ENCODE results near the gene RTP3. TPM values are rescaled to one million over a fixed set of nuclear protein-coding genes. Genes with fewer than 3 reads are reported as not detected.

RTP3 gene
- total RNA-seq, result not detected

DNA sequence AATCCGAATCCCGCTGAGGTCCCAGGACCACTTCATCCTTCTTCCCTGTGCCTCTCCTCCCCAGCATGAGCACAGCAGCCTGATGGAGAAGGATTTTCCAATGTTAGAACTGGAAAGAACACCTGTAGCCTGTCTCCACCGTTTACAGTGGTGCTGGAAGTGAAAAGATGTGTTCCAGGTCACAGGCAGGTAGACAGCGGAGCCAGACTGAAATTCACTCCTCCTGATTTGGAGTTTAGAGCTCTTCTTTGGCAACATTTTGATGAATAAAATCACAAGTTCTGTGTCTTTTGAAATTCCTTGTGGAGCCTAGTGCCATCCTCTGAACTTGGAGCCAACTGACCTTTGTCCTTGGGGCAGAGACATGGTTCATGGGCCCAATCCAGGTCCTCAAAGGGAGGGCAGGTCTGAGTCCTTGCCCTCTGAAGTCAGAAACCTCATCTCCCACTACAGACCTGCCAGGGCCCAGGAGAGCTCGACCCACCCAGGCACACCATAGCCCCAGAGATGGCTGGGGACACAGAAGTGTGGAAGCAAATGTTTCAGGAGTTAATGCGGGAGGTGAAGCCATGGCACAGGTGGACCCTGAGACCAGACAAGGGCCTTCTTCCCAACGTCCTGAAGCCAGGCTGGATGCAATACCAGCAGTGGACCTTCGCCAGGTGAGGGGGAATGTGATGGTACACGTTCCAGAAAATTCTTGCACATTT lies at the start of gene RTP3:
RTP3 (plus strand) TSS at position 421 of the 710 bp plus-strand sequence; CDS start at position 508, 87 bp downstream.
- Mint-ChIP-seq H3K4me3 (no peak within 1 kb of the TSS), H3K27ac (no peak within 1 kb of the TSS), H3K36me3 (ENCODE audit: low read depth) (no peaks in the 10 kb centered on the region), H3K4me1 (ENCODE audit: low read depth) (peaks cover 2% of the 10 kb centered on the region), H3K9me3 (ENCODE audit: insufficient read depth) (no peaks in the 10 kb centered on the region), H3K27me3 (ENCODE audit: low read depth) (no peaks in the 10 kb centered on the region)
- DNase-seq (no peak), ATAC-seq (no peak)
- CTCF ChIA-PET, result interaction anchor here (1.2 to 9.4 kb wide), 6 partner anchors 9 to 132 kb away, joined by 4 to 74 read pairs (median 18); no protein-coding TSS in a partner anchor
- POLR2A ChIA-PET, result no interaction called here

DNA sequence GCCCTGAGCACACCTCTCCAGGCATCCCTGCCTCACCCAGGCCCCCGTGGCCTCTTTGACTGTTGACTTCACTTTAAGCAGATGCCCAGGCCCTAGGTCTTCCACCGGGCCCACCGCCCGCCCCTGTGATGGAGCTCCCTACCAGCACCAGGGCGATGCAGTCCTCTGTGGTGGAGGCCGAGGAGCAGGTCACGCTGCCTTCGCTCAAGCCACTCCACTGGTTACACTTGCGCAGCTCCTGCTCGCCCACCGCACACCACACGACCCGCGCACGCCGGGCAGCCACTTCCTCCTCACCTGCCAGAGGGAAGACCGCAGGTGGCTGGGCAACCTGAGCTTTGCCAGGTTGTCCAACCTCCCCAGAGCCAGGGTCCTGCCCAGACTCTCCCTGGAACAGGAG lies 49.1 kb upstream of the RTP3 start:
- DNase-seq, result no peak
- peaks cover 8% of the 10 kb centered on the region for H3K4me1 Mint-ChIP-seq (ENCODE audit: low read depth)
- CTCF ChIA-PET, result interaction anchor here (1.1 to 1.8 kb wide), 2 partner anchors 41 kb away, joined by 3 to 10 read pairs; partner anchors contain the start of genes CCR5AS and CCRL2
- POLR2A ChIA-PET, result no interaction called here
- H3K9me3 Mint-ChIP-seq (ENCODE audit: insufficient read depth), result no peaks in the 10 kb centered on the region
- peaks cover 37% of the 10 kb centered on the region for H3K27me3 Mint-ChIP-seq (ENCODE audit: low read depth)
- ATAC-seq, result no peak
- H3K27ac Mint-ChIP-seq, result no peak overlapping the region
- no peak overlapping the region for H3K4me3 Mint-ChIP-seq
- H3K36me3 Mint-ChIP-seq (ENCODE audit: low read depth), result no peaks in the 10 kb centered on the region

DNA sequence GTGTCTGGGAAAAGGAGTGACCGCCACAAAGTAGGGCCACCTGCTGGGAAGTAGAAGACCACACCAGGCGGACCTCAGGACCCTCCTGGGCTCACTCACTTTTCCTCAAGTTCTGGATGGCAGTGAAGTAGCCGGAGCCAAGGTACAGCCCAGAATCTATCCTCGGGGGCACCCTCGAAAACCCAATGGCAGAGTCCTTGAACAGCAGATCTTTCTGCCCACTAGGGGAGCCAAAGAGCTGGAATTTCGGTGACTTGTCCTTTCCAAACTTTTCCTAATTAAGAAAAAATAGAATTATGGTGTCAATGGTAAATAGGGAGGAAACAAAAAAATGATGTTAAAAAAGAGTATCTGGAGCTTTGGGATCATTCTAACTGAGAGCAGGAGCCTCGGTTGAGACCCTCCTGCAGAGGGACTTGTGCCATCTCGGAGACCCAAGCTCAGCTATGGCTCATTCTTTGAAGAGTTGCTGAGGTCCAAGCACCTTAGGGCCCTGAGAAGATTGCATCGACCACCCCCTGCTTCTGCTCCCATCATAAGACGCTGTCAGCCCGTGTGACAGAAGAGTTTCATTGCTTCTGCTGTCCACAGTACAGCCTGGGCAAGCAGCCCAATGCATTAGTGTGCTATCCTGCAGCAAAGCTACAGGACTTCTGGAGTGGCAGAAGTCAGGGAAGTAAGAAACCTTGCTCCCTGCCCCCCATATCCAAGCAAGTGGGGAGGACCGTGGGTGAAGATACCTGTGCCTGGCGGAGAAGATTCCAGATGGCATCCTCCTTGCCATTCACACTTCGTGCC lies 47.8 kb upstream of the RTP3 start:
- ATAC-seq, result no peak

GRCh38 chr3:46453526-46454208 lies 44.1 kb upstream of the RTP3 start:
- no peaks in the 10 kb centered on the region for H3K36me3 Mint-ChIP-seq (ENCODE audit: low read depth)
- ChIA-PET POLR2A (interaction anchor here (0.7 kb wide), 1 partner anchor 704 kb away, joined by 3 read pairs; no protein-coding TSS in a partner anchor), CTCF (interaction anchor here (2.5 kb wide), 1 partner anchor 35 kb away, joined by 10 read pairs; no protein-coding TSS in a partner anchor)
- no peak overlapping the region for H3K27ac Mint-ChIP-seq
- no peaks in the 10 kb centered on the region for H3K4me1 Mint-ChIP-seq (ENCODE audit: low read depth)
- ATAC-seq, result no peak
- no peak overlapping the region for H3K4me3 Mint-ChIP-seq
- H3K27me3 Mint-ChIP-seq (ENCODE audit: low read depth), result peaks cover 24% of the 10 kb centered on the region
- H3K9me3 Mint-ChIP-seq (ENCODE audit: insufficient read depth), result no peaks in the 10 kb centered on the region
- DNase-seq, result no peak

More for the DNA sequence above, 47.8 kb upstream of the RTP3 start:
- DNase-seq, result no peak
- Mint-ChIP-seq H3K9me3 (ENCODE audit: insufficient read depth) (no peaks in the 10 kb centered on the region), H3K27ac (no peak overlapping the region), H3K27me3 (ENCODE audit: low read depth) (peaks cover 37% of the 10 kb centered on the region), H3K36me3 (ENCODE audit: low read depth) (no peaks in the 10 kb centered on the region), H3K4me1 (ENCODE audit: low read depth) (no peaks in the 10 kb centered on the region), H3K4me3 (no peak overlapping the region)
- POLR2A ChIA-PET, result interaction anchor here (1.1 kb wide), 1 partner anchor 15 kb away, joined by 3 read pairs; no protein-coding TSS in a partner anchor
- CTCF ChIA-PET, result interaction anchor here (0.7 to 3.5 kb wide), 12 partner anchors 10 to 133 kb away, joined by 3 to 12 read pairs (median 4); partner anchors contain the start of genes CCR5AS and CCRL2

DNA sequence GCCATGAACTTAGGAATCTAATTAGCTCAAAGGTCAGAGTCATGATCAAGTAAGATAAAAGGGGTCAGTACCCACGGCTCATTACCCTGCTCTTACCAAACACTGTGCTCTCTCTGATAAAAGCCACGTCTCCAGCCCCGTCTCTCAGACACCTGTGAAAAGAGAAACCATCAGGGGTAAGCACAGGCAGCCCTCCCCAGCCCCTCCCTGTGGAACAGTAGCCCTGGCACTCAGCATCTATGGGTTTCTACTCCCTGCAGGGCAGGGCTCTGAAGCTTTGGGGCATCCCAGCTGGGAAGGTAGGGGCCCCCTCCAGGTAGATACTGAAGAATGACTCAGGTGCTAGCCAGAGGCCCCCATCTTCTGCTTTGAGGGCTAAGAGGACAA lies 43.6 kb upstream of the RTP3 start:
- Mint-ChIP-seq H3K27me3 (ENCODE audit: low read depth) (peaks cover 24% of the 10 kb centered on the region), H3K27ac (no peak overlapping the region), H3K36me3 (ENCODE audit: low read depth) (no peaks in the 10 kb centered on the region), H3K9me3 (ENCODE audit: insufficient read depth) (no peaks in the 10 kb centered on the region), H3K4me3 (no peak overlapping the region), H3K4me1 (ENCODE audit: low read depth) (no peaks in the 10 kb centered on the region)
- ATAC-seq (no peak), DNase-seq (no peak)
- POLR2A ChIA-PET, result interaction anchor here (0.7 kb wide), 1 partner anchor 704 kb away, joined by 3 read pairs; no protein-coding TSS in a partner anchor
- CTCF ChIA-PET, result interaction anchor here (2.5 kb wide), 1 partner anchor 34 kb away, joined by 10 read pairs; no protein-coding TSS in a partner anchor

GRCh38 chr3:46454606-46455005 lies 43.2 kb upstream of the RTP3 start:
- Mint-ChIP-seq H3K27ac (no peak overlapping the region), H3K36me3 (ENCODE audit: low read depth) (no peaks in the 10 kb centered on the region), H3K9me3 (ENCODE audit: insufficient read depth) (no peaks in the 10 kb centered on the region), H3K27me3 (ENCODE audit: low read depth) (peaks cover 24% of the 10 kb centered on the region), H3K4me3 (no peak overlapping the region), H3K4me1 (ENCODE audit: low read depth) (no peaks in the 10 kb centered on the region)
- DNase-seq (no peak), ATAC-seq (no peak)
- CTCF ChIA-PET, result interaction anchor here (2.5 kb wide), 1 partner anchor 34 kb away, joined by 10 read pairs; no protein-coding TSS in a partner anchor
- POLR2A ChIA-PET, result no interaction called here

DNA sequence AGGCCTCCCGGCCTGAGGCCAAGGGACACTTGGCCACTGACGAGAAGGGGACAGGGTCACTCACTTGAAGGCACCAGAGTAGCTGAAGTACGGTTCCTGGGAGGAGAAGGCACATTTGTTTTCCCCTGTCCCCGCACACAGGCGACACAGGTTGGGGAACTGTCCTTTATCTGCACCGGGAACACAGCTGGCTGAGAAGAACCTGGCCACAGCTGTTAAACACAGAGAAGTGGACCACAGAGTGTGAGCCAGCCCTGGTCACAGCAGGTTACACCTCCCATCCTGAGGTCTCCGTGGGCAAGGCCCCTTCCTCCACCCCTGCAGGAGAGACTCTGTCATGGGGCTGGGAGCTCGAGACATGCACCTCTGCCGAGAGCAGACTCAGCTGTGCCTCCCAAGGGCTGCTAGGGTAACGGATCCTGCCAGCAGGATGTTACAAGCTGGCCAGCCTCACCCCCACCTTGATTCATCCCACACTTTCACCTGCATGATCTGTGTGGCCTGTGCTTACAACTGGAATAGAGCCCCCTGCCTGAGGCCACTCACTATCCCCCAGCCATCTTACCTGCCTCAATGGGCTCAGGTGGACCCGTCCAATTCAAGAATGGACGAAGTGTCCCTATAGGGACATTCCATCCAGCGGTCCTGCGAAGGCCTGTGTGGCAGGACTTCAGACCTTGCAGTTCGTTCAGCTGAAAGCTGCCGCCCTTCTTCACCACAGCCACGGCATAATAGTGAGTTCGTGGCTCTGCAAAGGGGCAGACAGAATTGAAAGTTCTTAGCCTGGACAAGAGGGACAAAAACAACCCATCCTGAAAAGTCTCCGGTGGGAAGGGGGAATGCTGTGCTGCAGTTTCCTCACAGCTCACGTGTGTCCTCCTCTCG lies 42.3 kb upstream of the RTP3 start:
- DNase-seq, result no peak
- no peak for ATAC-seq
- H3K27ac Mint-ChIP-seq, result no peak overlapping the region
- H3K27me3 Mint-ChIP-seq (ENCODE audit: low read depth), result peaks cover 30% of the 10 kb centered on the region
- no peaks in the 10 kb centered on the region for H3K9me3 Mint-ChIP-seq (ENCODE audit: insufficient read depth)
- POLR2A ChIA-PET, result no interaction called here
- no peak overlapping the region for H3K4me3 Mint-ChIP-seq
- CTCF ChIA-PET, result interaction anchor here (0.9 kb wide), 1 partner anchor 175 kb away, joined by 4 read pairs; no protein-coding TSS in a partner anchor
- H3K4me1 Mint-ChIP-seq (ENCODE audit: low read depth), result no peaks in the 10 kb centered on the region
- H3K36me3 Mint-ChIP-seq (ENCODE audit: low read depth), result no peaks in the 10 kb centered on the region

- no peak for DNase-seq
- Mint-ChIP-seq H3K9me3 (ENCODE audit: insufficient read depth) (no peaks in the 10 kb centered on the region), H3K27ac (no peak overlapping the region), H3K36me3 (ENCODE audit: low read depth) (no peaks in the 10 kb centered on the region), H3K4me1 (ENCODE audit: low read depth) (no peaks in the 10 kb centered on the region), H3K27me3 (ENCODE audit: low read depth) (peaks cover 33% of the 10 kb centered on the region), H3K4me3 (no peak overlapping the region)
- no peak for ATAC-seq
- CTCF ChIA-PET, result interaction anchor here (0.9 kb wide), 1 partner anchor 174 kb away, joined by 4 read pairs; no protein-coding TSS in a partner anchor
- POLR2A ChIA-PET, result no interaction called here
Observed at GRCh38 chr3:46456118-46456517, 41.7 kb upstream of the RTP3 start.

- H3K4me1 Mint-ChIP-seq (ENCODE audit: low read depth), result peaks cover 13% of the 10 kb centered on the region
- POLR2A ChIA-PET, result no interaction called here
- no peaks in the 10 kb centered on the region for H3K36me3 Mint-ChIP-seq (ENCODE audit: low read depth)
- ATAC-seq (no peak), DNase-seq (no peak)
- H3K9me3 Mint-ChIP-seq (ENCODE audit: insufficient read depth), result no peaks in the 10 kb centered on the region
- no peak overlapping the region for H3K27ac Mint-ChIP-seq
- H3K27me3 Mint-ChIP-seq (ENCODE audit: low read depth), result peaks cover 48% of the 10 kb centered on the region
- CTCF ChIA-PET, result interaction anchor here (0.9 kb wide), 1 partner anchor 10 kb away, joined by 3 read pairs; no protein-coding TSS in a partner anchor
- H3K4me3 Mint-ChIP-seq, result no peak overlapping the region
Observed at GRCh38 chr3:46460051-46460450, 37.7 kb upstream of the RTP3 start.

DNA sequence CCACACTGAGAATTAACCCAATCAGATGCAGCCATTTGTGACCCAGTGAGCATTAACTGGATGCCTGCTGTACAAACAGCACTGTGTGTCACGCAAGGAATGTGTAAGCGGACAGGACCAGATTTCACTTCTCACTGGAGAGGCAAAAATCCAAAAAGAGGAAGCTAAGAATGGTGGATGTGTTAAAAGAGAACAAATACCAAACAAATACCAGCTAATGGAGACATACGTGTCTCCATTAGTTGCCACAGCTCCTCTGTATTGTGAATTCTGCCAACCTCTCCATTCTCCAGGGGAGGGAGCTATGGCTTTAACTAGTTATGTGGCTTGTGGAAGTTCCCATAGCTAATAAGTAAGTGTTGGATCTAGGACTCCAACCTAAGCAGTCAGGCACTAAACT lies 35.7 kb upstream of the RTP3 start:
- DNase-seq (no peak), ATAC-seq (no peak)
- Mint-ChIP-seq H3K9me3 (ENCODE audit: insufficient read depth) (no peaks in the 10 kb centered on the region), H3K4me3 (no peak overlapping the region), H3K27me3 (ENCODE audit: low read depth) (peaks cover 64% of the 10 kb centered on the region), H3K4me1 (ENCODE audit: low read depth) (peaks cover 13% of the 10 kb centered on the region), H3K27ac (no peak overlapping the region), H3K36me3 (ENCODE audit: low read depth) (no peaks in the 10 kb centered on the region)
- CTCF ChIA-PET, result interaction anchor here (1.1 to 3.1 kb wide), 3 partner anchors 10 to 27 kb away, joined by 3 to 16 read pairs (median 4); no protein-coding TSS in a partner anchor
- POLR2A ChIA-PET, result no interaction called here
